Activated CD8-positive, alpha-beta memory T cell treated with anti-CD3 and anti-CD28 coated beads, Interleukin-2, amount 50 U/mL, for 1 hour (primary cell): Measurements from ENCODE around the gene GABRA4.

Experiments used
- DNase-seq: peaks from one replicate; pipeline ENCODE4 v3.0.0-alpha.2; 2020; ENCODE audit errors: extremely low read depth

GABRA4 gene

GRCh38 chr4:46993075-46994006 is at the start of gene GABRA4:
Gene GABRA4, minus strand, starts transcription at chr4:46993581. Its CDS starts 157 bp downstream, at chr4:46993424.
- DNase-seq, result no peak

- DNase-seq, result no peak
These were observed 47.4 kb upstream of the GABRA4 start for GRCh38 chr4:47040828-47041227.

- DNase-seq, result no peak
These were observed 44.9 kb upstream of the GABRA4 start for GRCh38 chr4:47038263-47038662.

DNA sequence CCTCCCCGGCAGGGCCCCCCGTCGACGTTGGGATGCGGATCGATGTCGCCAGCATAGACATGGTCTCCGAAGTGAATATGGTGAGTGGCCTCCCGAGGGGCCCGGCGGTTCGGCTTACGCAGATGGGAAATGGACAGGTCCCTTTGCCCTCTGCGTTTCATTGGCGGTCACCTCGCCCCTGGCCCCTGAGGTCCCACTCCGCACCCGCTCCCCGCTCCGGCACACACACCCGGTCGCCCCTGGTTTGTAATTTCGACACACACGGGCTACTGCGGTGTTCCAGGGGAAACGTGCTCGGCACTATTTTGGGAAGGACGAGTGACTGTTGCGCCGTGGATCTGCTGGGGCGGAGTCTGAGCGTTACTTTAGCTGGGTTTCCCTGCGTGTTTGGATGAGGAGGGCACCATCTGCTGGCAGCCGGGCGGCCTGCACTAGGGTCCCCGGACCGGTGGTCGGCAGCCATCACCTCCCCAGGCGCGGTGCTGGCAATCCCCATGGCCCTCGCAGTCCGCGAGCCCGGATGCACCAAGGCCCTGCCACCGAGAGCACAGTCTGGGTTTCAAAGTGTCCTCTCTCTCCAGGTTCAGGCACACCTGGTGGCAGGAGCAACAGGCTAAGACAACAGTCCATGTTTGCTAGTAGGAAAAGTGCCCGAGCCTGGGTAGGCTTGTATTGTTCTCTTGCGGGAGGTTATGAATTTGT is 39.2 kb upstream of the GABRA4 start:
- DNase-seq, result no peak

GRCh38 chr4:47031751-47032404 is 38.5 kb upstream of the GABRA4 start:
- no peak for DNase-seq

- DNase-seq, result no peak
These were observed 37.8 kb upstream of the GABRA4 start, which contains the start of gene GABRB1 for GRCh38 chr4:47031011-47031678. Gene GABRB1, plus strand, starts transcription at chr4:47031567.

GRCh38 chr4:47017494-47017893 is 24.1 kb upstream of the GABRA4 start:
- DNase-seq, result no peak

- no peak for DNase-seq
These were observed 23.7 kb upstream of the GABRA4 start for GRCh38 chr4:47017081-47017480.

- DNase-seq, result no peak
These were observed 20.0 kb upstream of the GABRA4 start for GRCh38 chr4:47013373-47013772.

- DNase-seq, result no peak
These were observed 19.3 kb upstream of the GABRA4 start for GRCh38 chr4:47012676-47013075.

GRCh38 chr4:47010912-47011446 is 17.6 kb upstream of the GABRA4 start:
- DNase-seq, result no peak

- no peak for DNase-seq
These were observed 17.0 kb upstream of the GABRA4 start for GRCh38 chr4:47010347-47010911.

- no peak for DNase-seq
These were observed 9.2 kb upstream of the GABRA4 start for GRCh38 chr4:47002580-47002979.

- no peak for DNase-seq
These were observed 7.0 kb upstream of the GABRA4 start for GRCh38 chr4:47000406-47000805.

- no peak for DNase-seq
These were observed 6.2 kb upstream of the GABRA4 start for GRCh38 chr4:46999566-46999965.

DNA sequence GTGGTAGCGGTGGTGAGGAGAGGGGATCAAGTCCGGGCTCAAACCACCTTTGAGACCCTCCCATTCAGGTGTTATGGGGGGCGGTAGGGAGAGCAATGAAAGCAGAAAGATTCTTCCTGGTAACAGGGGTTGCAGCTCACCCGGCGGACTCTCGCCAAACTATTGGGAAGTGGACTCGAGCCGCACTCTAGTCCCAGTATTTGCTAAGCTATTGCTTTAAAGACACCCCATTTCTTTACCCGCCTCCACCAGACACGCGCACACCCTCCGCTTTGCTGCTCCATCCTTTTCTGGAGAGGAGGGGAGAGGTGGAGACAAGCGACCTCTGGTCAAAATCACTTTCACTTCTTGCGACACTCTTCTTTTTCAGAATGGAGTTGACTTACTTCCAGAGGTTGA is 625 bp upstream of the GABRA4 start:
- DNase-seq, result no peak

DNA sequence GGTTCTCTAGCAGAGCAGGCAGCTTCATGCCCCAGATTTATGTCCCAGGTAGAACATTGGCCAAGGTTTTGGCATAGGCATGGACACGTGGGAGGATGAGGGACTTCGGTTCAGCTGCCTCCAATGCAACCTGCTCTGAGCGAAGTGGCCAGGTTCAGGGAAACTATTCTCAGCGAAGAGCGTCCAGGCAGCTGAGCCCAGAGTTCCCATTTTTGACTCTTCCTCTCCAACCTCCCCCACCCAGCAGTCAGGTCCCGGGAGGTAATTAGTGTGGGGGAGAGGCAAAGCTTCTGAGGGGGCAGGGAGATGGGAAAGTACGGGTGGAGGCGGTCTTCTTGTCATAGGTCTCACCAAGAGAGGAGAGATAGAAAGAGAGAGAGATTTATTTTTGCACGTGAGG is 1.0 kb downstream of the GABRA4 start:
- DNase-seq, result no peak

DNA sequence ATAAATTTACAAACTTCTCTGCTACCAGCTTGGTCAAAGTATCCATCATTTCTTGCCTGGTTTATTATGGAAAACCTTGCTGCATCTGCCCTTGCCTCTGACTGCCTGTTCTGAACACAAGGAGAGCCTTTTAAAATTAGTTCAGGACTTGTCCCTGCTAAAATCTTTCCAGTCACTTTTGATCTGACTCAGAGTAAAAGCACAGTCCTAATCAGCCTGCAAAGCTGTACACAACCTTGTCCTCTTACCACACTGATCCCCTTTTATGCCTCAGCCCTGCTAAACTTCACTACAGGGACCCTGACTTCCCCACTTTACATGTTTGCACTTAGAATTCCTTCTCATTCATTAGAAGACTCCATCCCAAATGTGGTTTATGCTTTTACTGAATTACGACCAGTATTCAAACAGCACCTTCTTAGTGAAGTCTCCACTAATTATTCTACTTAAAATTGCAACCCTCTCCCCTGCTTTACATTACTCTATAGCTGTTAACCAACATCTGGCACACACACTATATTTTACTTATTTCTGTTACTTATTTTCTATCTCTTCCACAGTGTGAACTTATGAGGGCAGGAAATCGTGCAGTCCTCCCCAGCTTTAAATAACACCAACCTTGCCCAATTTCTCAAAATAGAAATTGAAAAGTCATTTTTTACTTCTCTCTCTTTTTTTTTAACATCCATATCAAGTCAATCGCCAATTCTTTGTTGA is 6.3 kb downstream of the GABRA4 start:
- DNase-seq, result no peak

DNA sequence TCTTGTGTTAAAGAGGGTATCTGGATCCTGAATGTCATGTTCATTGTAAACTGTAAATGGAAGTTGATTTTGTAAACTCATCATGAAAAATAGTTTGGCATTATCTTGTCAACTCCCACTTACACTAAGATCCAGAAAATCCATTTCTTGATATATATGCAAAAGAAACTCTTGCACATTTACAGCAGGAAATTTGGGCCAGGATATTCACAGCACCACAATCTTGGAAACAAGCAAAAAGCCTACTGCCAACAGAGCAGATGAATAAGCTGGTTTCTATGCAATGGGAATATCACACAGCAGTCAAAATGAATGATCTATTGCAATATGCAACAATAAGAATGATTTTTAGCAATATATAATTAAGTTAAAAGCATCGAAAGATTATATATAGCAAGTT is 8.6 kb downstream of the GABRA4 start:
- DNase-seq, result no peak

DNA sequence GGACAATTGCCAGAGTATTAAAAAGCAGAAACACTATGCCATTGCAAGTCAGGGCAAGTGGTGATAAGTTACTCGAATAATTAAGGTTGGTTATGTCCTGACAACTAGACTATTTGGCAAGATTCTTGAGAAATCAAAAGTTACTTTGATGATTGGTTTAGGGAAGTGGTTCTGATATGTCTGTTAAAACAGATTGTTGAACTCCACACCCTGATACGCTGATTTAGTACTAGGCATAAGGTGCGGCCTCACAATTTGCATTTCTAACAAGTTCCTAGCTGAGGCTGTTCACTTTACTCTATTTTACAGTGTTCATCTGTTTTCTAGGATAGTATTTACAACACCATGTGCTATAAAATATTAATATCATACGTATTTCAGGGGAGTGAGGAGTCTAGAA is 12.5 kb downstream of the GABRA4 start:
- no peak for DNase-seq

DNA sequence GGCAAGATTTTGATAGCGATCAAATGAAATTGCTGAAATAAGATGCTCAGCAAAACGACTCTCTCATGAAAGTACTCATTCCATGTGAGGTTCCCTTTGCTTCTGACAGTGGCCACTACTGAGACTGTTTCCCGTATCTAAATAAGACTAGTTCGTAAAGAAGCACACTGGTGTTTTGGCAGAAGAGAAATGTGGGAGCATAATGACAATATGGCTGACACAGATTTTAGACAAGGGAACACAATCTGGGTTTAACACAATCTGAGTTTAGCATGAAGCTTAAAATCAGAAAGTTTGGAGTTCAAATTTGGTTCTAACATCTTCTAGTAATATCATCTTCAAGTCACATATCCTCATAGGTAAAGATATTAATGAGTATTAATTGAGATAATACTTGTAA is 13.7 kb downstream of the GABRA4 start:
- no peak for DNase-seq
